Measurements from ENCODE around the gene NFYC.

NFYC gene

GRCh38 chr1:40691538-40692428, at the start of gene NFYC:
Gene NFYC, plus strand, starts transcription at chr1:40691704. Its CDS starts 47,140 bp downstream, at chr1:40738844.
- peak; percentile 98 for DNase-seq (ENCODE audit: low read depth)

GRCh38 chr1:40645118-40645680, 46.3 kb upstream of the NFYC start:
- DNase-seq (ENCODE audit: low read depth), result no peak

GRCh38 chr1:40646315-40646714, 45.2 kb upstream of the NFYC start:
- DNase-seq (ENCODE audit: low read depth), result no peak

GRCh38 chr1:40648200-40648599, 43.3 kb upstream of the NFYC start:
- no peak for DNase-seq (ENCODE audit: low read depth)

GRCh38 chr1:40648928-40649591, 42.4 kb upstream of the NFYC start:
- no peak for DNase-seq (ENCODE audit: low read depth)

- DNase-seq (ENCODE audit: low read depth), result no peak
These were observed 41.9 kb upstream of the NFYC start for GRCh38 chr1:40649592-40649930.

DNA sequence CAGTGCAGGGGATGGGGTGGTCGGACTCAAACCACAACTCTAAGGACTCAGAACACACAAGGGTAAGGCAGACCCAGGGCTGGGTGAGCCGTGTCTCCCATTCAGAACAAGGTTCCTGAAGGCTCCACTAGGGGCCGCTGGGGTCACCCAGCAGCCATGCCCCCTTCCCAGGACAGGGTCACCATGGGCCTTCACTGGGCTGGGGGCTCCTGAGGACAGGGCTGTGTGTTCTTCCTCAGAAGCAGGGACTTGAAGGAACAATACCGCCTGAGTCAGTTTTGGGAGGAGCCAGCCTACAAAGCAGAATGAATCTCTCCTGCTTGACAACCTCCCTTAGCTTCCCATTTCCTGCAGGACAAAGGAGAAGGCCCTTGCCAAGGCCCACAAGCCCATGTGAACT, 41.4 kb upstream of the NFYC start:
- no peak for DNase-seq (ENCODE audit: low read depth)

GRCh38 chr1:40651138-40651857, 40.2 kb upstream of the NFYC start:
- no peak for DNase-seq (ENCODE audit: low read depth)

DNA sequence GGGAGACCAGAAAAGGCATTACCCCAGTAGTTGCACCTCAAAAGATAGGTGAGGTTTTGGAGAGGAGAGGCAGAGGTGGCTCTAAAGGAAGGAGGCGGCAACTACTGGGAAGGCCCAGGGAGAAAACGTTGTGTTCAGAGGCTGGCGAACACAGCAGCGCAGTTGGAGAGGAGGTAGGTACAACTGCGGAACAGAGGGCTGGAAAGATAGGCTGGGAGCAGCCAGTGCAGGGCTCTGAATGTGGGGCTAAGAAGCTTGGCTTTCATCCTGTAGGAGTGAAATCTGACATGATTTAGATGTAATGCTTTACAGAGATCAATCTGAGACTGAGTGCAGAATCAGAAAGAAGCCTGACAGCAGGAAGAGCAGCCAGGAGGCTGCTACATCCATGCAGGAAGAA, 39.0 kb upstream of the NFYC start:
- DNase-seq (ENCODE audit: low read depth), result no peak

DNA sequence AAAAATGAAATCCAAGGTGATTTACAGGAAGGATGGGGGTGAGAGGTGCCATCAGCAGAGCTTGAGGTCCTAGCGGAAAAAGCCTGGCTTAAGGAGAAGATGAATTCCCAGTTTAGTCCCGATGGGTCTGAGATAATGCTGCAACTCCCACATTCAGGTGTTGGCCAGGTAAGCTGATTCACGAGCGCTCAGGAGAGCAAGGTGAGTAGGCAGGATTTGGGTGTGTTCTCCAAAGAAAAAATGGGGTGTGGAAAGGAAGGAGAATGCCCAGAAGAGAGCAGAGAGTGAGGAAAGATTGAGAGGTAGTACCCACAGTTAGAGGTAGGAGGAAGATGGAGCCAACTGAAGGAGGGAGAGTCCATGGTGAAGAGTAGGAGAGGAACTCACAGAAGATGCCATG, 38.5 kb upstream of the NFYC start:
- no peak for DNase-seq (ENCODE audit: low read depth)

DNA sequence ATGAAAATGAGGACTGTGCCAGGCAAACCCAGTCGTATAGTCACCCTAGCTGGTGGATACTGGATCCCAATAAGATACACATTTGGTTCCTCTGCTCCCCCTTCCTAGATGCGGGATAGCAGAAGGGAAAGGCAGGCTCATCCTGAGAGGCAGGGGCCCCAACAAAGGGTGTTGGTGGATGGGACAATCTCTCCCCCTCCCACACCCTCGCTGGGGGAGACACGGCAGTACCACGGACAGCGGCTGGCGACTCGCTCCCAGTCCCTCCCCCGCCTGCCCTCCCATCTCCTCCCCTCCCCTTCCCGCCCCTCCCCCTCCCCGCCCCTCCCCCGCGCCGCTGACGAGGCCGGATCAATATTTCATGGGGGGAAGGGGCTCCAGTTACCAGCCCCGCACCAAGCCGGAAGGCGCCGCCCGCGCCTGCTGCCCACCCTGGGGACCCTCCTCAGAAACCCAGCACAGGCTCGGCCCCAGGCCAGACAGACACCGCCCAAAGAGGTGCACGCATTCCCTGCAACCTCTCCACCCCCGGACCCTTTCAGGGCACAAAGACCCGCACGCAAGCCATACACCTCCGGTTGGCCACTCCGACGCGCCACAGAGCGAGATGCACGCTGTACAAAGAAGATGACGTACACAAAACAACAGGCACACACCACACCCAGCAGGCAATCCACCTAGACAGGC, 37.5 kb upstream of the NFYC start:
- DNase-seq (ENCODE audit: low read depth), result no peak

GRCh38 chr1:40657046-40657445, 34.5 kb upstream of the NFYC start:
- no peak for DNase-seq (ENCODE audit: low read depth)

DNA sequence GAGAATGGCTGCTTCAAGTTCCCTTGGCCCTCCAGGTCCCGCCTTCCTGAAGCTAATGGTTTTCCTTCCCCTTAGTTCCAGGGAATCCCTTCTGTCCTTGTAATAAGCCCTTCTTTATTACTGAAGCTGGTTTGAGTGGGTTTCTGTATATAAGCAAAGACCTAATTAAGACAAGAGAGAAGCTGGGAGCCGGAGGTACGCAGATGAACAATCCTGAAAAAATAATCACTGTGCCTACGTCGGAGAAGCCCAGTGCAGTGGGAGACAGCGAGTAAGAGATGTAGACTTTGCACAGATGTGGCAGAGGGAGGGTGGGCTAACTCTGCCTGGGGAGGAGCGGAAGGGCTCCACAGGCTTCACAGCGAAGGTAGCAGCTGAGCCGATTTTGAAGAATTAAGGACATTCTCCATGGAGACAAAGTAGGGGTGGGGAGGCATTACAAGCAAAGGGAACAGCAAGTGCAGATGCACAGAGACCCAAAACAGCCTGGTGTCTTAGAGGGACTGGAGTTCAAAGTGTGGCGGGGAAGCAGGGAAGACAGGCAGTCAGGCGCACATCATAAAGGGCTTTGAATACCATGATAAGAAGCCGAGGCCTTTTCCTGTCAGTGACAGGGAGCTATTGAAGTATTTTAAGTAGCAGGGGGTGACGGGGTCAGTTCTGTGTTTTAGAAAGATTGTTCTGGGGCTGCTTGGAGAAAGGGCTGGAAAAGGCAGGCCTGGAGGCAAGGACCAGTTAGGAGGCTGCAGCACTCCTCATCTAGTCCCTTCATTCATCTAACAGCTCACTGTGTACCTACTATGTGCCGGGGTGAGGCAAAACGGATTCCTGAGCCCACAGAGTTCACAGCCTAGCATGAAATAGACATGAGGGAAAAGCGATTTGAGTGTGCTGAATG, 32.5 kb upstream of the NFYC start:
- no peak for DNase-seq (ENCODE audit: low read depth)

GRCh38 chr1:40659649-40659947, 31.9 kb upstream of the NFYC start:
- DNase-seq (ENCODE audit: low read depth), result no peak

GRCh38 chr1:40661678-40662077, 29.8 kb upstream of the NFYC start:
- no peak for DNase-seq (ENCODE audit: low read depth)

GRCh38 chr1:40662151-40662550, 29.4 kb upstream of the NFYC start:
- no peak for DNase-seq (ENCODE audit: low read depth)

DNA sequence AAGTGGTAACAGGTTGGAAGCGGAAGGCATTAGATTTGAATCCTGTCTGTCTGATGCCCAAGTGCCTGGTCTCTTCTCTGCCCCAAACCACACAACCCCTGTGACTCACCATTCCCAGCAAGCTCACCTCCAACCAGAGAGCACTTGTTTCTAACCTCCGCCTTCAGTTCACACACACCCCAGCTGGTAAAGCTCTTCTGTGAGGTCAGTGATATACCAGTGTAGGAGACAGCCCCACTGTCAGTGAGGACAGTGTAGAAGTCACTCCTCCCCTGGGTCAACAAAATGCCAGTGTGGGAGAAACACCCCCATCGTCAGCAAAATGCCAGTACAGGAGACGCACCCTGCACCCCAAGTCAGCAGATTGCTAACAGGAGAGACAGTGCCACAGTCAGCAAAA, 28.6 kb upstream of the NFYC start:
- DNase-seq (ENCODE audit: low read depth), result no peak

- no peak for DNase-seq (ENCODE audit: low read depth)
These were observed 28.0 kb upstream of the NFYC start for GRCh38 chr1:40663324-40664166.

DNA sequence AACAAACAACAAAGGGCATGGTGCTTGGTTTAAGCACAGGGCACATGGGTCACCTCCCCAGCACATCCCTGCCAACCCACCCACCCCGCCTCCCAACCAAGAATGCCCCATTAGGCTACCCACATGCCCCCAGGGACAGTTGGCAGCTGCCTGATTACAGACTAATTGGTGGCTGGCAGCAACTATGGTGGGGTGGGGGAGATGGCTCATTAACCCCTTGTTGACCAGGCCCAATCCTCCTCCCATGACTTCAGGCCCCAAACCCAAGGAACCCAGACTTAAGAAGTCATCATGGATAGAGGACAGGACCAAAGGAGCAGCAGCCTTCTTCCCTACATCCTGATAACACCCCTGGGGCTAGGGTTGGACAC, 27.4 kb upstream of the NFYC start:
- DNase-seq (ENCODE audit: low read depth), result no peak

DNA sequence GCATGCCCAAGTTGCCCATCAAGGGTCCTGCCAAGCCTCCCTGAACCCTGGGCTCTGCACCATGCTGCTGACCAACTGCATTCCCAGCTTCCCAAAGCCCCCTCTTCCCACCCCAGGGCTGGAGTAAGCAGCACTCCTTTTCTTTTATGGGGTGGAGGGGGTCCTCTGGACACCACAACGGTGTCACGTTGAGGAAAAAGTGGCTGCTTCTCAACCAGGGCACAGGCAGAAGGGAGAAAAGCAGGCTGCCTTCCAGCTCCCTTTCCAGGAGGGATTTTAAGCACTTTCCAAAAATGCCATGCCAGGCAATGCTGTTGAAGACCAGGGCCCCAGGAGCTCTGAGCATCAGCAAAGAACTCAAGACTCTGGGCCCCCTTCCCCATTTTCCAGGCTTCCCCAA, 26.7 kb upstream of the NFYC start:
- no peak for DNase-seq (ENCODE audit: low read depth)
